HCT116 (cell line): ENCODE data around the gene ATG2B. TPM values are rescaled to one million over a fixed set of nuclear protein-coding genes. Genes with fewer than 3 reads are reported as not detected.

Experiments used
- ATAC-seq: fragments of 200-7000 bp; cut with Tn5 transposase; 2 replicates; pipeline ENCODE4 v1.9.1; 2020; ENCODE audit warnings: mild to moderate bottlenecking, moderate library complexity
- BruUV-seq: library from RNA; stranded (reverse); fragments of 400-500 nt; replicated peaks from 2 replicates; lab custom pipeline; 2021; lab: Mats Ljungman, UMichigan
- CTCF ChIA-PET: fragments of 300-600 bp; sonication (Branson Sonifier 250); formaldehyde crosslinking; loops from one replicate; lab custom pipeline; 2021; ENCODE audit warnings: antibody characterized with exemption; lab: Charles Lee
- POLR2A ChIA-PET: fragments of 300-600, 350-600 bp; sonication (Branson Sonifier 250); formaldehyde crosslinking; loops from one replicate; lab custom pipeline; 2021; ENCODE audit warnings: antibody characterized with exemption; lab: Charles Lee
- RAD21 ChIA-PET, 2 experiments: fragments of 300-600 bp; sonication (Branson Sonifier 250); formaldehyde crosslinking; loops; one replicate each; lab custom pipeline; 2023; ENCODE audit warnings: low total read pairs in 2 of 2; ENCODE audit not compliant: uncharacterized antibody in 2 of 2, unreplicated experiment in 2 of 2, low non-redundant PET in 1 of 2; lab: Charles Lee
- DNase-seq: peaks from one replicate; pipeline ENCODE4 v3.0.0-alpha.2; 2010; ENCODE audit warnings: low read depth, low spot score
- H2AFZ ChIP-seq: fragments of 200-600 bp; shearing (Covaris generic), sonication (generic); 2 replicates; pipeline ENCODE4 v1.6.1; 2017; ENCODE audit warnings: low read depth, mixed run types, mixed read lengths, antibody characterized with exemption, low read length; ENCODE audit not compliant: poor library complexity, severe bottlenecking
- H3K27ac ChIP-seq: 2 replicates; pipeline ENCODE4 v1.5.1; 2012; ENCODE audit warnings: low read depth, low read length
- H3K27me3 ChIP-seq: fragments of 200-600 bp; sonication (generic); 2 replicates; pipeline ENCODE4 v1.6.1; 2016; ENCODE audit warnings: mixed run types, low read length, mixed read lengths; ENCODE audit not compliant: insufficient read depth
- H3K36me3 ChIP-seq, 2 experiments: fragments of 200-500 bp in 1 of 2; fragments of 200-600 bp in 1 of 2; sonication (Bioruptor generic) in 1 of 2; sonication (generic) in 1 of 2; 2 replicates each; pipeline versions ENCODE4 v1.5.1 to v1.6.1; 2014 to 2016; ENCODE audit warnings: low read length in 2 of 2, inconsistent platforms in 1 of 2, mixed read lengths in 1 of 2, mixed run types in 1 of 2; ENCODE audit not compliant: insufficient read depth in 2 of 2, control insufficient read depth in 1 of 2
- H3K4me1 ChIP-seq, 2 experiments: fragments of 200-600 bp in 1 of 2; sonication (generic) in 1 of 2; 2 replicates each; pipeline versions ENCODE4 v1.5.1 to v1.6.1; 2012 to 2017; ENCODE audit warnings: low read length in 2 of 2, inconsistent platforms in 1 of 2, mild to moderate bottlenecking in 1 of 2, mixed read lengths in 1 of 2, mixed run types in 1 of 2, moderate library complexity in 1 of 2; ENCODE audit not compliant: insufficient read depth in 2 of 2, control insufficient read depth in 1 of 2
- H3K4me2 ChIP-seq: fragments of 200-600 bp; sonication (generic); 2 replicates; pipeline ENCODE4 v1.6.1; 2017; ENCODE audit warnings: mixed run types, low read length, mixed read lengths
- H3K4me3 ChIP-seq, 2 experiments: fragments of 200-600 bp in 1 of 2; sonication (generic) in 1 of 2; replicated peaks in 1 of 2; 2 replicates each; pipeline ENCODE4 v1.5.1; 2011 to 2016; ENCODE audit warnings: low read length in 2 of 2, control low read depth in 1 of 2, low read depth in 1 of 2, mild to moderate bottlenecking in 1 of 2, mixed read lengths in 1 of 2, mixed run types in 1 of 2
- H3K79me2 ChIP-seq: fragments of 200-600 bp; sonication (generic); 2 replicates; pipeline ENCODE4 v1.6.1; 2017; ENCODE audit warnings: mild to moderate bottlenecking, mixed run types, low read length, moderate library complexity, mixed read lengths; ENCODE audit not compliant: insufficient read depth
- H3K9ac ChIP-seq: fragments of 200-600 bp; sonication (generic); 2 replicates; pipeline ENCODE4 v1.6.1; 2016; ENCODE audit warnings: low read length, mixed read lengths
- H3K9me2 ChIP-seq: fragments of 200-600 bp; sonication (generic), shearing (Covaris generic); 2 replicates; pipeline ENCODE4 v1.6.1; 2017; ENCODE audit warnings: mixed run types, mild to moderate bottlenecking, moderate library complexity; ENCODE audit not compliant: insufficient read depth
- H3K9me3 ChIP-seq, 2 experiments: fragments of 200-500 bp in 1 of 2; fragments of 200-600 bp in 1 of 2; sonication (Bioruptor generic) in 1 of 2; sonication (generic) in 1 of 2; 2 replicates each; pipeline ENCODE4 v1.6.1; 2014 to 2017; ENCODE audit warnings: low read length in 2 of 2, mixed read lengths in 2 of 2, inconsistent platforms in 1 of 2, low read depth in 1 of 2, mild to moderate bottlenecking in 1 of 2, mixed run types in 1 of 2, moderate library complexity in 1 of 2; ENCODE audit not compliant: control insufficient read depth in 1 of 2, insufficient read depth in 1 of 2
- H4K20me1 ChIP-seq: fragments of 200-600 bp; sonication (generic), shearing (Covaris generic); 2 replicates; pipeline ENCODE4 v1.6.1; 2017; ENCODE audit warnings: mixed run types, mild to moderate bottlenecking, moderate library complexity; ENCODE audit not compliant: insufficient read depth
- CBX3 ChIP-seq: IDR thresholded peaks from 2 replicates; pipeline ENCODE4 v1.6.1; 2012; ENCODE audit warnings: low read depth
- CTCF ChIP-seq, 3 experiments: fragments of 200-600 bp in 1 of 3; sonication (generic) in 1 of 3; IDR thresholded peaks in 2 of 3; conservative IDR thresholded peaks in 1 of 3; 2 replicates each; pipeline ENCODE4 v1.5.1; 2012 to 2017; ENCODE audit warnings: low read depth in 2 of 3, low read length in 2 of 3, antibody characterized with exemption in 1 of 3, borderline replicate concordance in 1 of 3, control low read depth in 1 of 3, mild to moderate bottlenecking in 1 of 3, mixed read lengths in 1 of 3, mixed run types in 1 of 3, moderate library complexity in 1 of 3; ENCODE audit not compliant: insufficient read depth in 1 of 3
- EGR1 ChIP-seq: IDR thresholded peaks from 2 replicates; pipeline ENCODE4 v1.6.1; 2012; ENCODE audit warnings: low read depth
- FOSL1 ChIP-seq: IDR thresholded peaks from 2 replicates; pipeline ENCODE4 v1.6.1; 2012; ENCODE audit warnings: low read depth
- POLR2AphosphoS5 ChIP-seq: IDR thresholded peaks from 2 replicates; pipeline ENCODE4 v1.6.1; 2011; ENCODE audit warnings: mild to moderate bottlenecking, low read depth, low read length, moderate library complexity
- SIN3A ChIP-seq: IDR thresholded peaks from 2 replicates; pipeline ENCODE4 v1.6.1; 2012; ENCODE audit warnings: low read depth
- SP1 ChIP-seq: IDR thresholded peaks from 2 replicates; pipeline ENCODE4 v1.6.1; 2012; ENCODE audit warnings: low read depth
- SRF ChIP-seq: IDR thresholded peaks from 2 replicates; pipeline ENCODE4 v1.6.1; 2012; ENCODE audit warnings: low read depth
- ZBTB33 ChIP-seq: IDR thresholded peaks from 2 replicates; pipeline ENCODE4 v1.6.1; 2011; ENCODE audit warnings: mild to moderate bottlenecking, low read length, moderate library complexity; ENCODE audit not compliant: insufficient replicate concordance; ENCODE audit errors: extremely low read depth
- intact Hi-C: fragments of 100-400 bp; cut with micrococcal nuclease; formaldehyde crosslinking; loops from 2 replicates; pipeline ENCODE4 v1.10.0; 2022
- total RNA-seq: library from RNA; stranded (reverse); gene quantifications from one replicate; pipeline ENCODE4 v1.2.1, GENCODE V29; 2021; ENCODE audit not compliant: unreplicated experiment

ATG2B gene
- total RNA-seq, 1 experiment from 2014 or later, result 6.4 TPM

GRCh38 chr14:96265383-96266095, 97.6 kb downstream of the ATG2B start:
- no peak for ATAC-seq
- no peak overlapping the region for H2AFZ ChIP-seq
- TF ChIP-seq SP1, result no peak
- TF ChIP-seq SIN3A, result no peak
- TF ChIP-seq CBX3, result no peak
- TF ChIP-seq SRF, result no peak
- TF ChIP-seq EGR1, result no peak
- no peak for TF ChIP-seq POLR2AphosphoS5
- no peak for TF ChIP-seq ZBTB33
- TF ChIP-seq FOSL1, result no peak
- TF ChIP-seq CTCF (IDR thresholded peaks at IDR 0.05 in 2 of 3, conservative IDR thresholded peaks at IDR 0.05 in 1 of 3; ENCODE audit: borderline replicate concordance in 1 of 3, insufficient read depth in 1 of 3, low read depth in 2 of 3, low read length in 2 of 3), result no peak
- H3K27ac ChIP-seq, result no peak overlapping the region
- H3K9me3 ChIP-seq, result no peaks in the 10 kb centered on the region
- H3K27me3 ChIP-seq, result peaks cover 9% of the 10 kb centered on the region; the same call in 1 of the 2 replicates
- no TSS peak for BruUV-seq
- no peak overlapping the region for H3K9ac ChIP-seq
- intact Hi-C loops, result no loop called here
- ChIA-PET POLR2A (no interaction called here), CTCF (interaction anchor here (1.4 kb wide), 1 partner anchor 9 kb away, joined by 3 read pairs; no protein-coding TSS in a partner anchor), RAD21 (no interaction called here)
- no peaks in the 10 kb centered on the region for H3K4me1 ChIP-seq
- no peak overlapping the region for H3K4me3 ChIP-seq
- no peaks in the 10 kb centered on the region for H3K9me2 ChIP-seq
- no peak for DNase-seq
- no peak overlapping the region for H3K4me2 ChIP-seq
- no peaks in the 10 kb centered on the region for H3K79me2 ChIP-seq
- H3K36me3 ChIP-seq, result no peaks in the 10 kb centered on the region
- H4K20me1 ChIP-seq, result no peaks in the 10 kb centered on the region
